ENCODE data around the gene MYL12A.

DNA sequence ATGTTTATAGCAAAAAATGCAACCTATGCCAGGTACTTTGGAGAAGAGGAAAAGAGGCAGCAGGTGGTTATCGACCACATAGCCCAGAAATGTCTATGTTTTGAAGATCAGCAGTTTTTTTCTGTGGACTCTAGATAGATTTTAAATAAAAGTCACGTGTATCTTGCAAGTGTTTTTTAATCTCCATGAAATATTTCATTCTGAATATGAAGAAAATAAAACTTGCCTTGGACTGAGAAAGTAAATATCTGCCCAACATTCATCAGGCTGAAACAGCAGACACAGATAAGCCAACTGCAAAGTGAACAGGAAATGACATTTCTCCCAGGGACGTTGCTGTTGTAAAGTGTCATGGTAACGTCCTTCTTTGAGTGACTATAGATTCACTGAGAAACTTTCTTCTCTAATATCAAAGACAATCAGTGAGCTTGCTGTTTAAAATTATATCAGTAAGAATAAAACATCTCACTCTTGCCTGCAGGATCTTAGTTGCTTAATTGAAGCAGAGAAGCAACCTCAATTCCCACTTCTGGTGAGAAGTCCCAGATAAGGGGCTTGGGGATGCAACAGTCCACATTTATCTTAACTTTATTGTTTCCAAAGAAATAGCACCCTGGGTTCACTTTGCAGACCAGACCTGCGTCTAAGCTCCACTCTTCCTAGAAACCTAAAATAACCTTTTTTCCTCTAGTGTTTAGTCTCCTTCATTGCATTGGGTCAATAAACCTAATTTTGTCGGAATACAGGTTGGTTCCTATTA, 34.1 kb upstream of the MYL12A start:
- TF ChIP-seq CTCF (IDR thresholded peaks at IDR 0.05; ENCODE audit: borderline replicate concordance, extremely low read depth, low read length, poor library complexity, severe bottlenecking) (no peak), EZH2 (IDR thresholded peaks at IDR 0.05; ENCODE audit: borderline replicate concordance, low read depth, low read length, severe bottlenecking) (no peak)
